ENCODE data around the gene MACROD2.

- TF ChIP-seq CTCF (IDR thresholded peaks at IDR 0.05; ENCODE audit: low read depth, low read length, missing input control) (no peak), TAF1 (conservative IDR thresholded peaks at IDR 0.05) (no peak), SP1 (IDR thresholded peaks at IDR 0.05) (no peak), GABPA (IDR thresholded peaks at IDR 0.05 in 1 of 2, conservative IDR thresholded peaks at IDR 0.05 in 1 of 2) (no peak), YY1 (IDR thresholded peaks at IDR 0.05) (no peak), REST (IDR thresholded peaks at IDR 0.05) (no peak), RAD21 (IDR thresholded peaks at IDR 0.05) (no peak), JUND (IDR thresholded peaks at IDR 0.05) (no peak)
Observed at GRCh38 chr20:14778096-14778495, 782.8 kb downstream of the MACROD2 start.

Data from liver (tissue), 3 donors.